NCI-H1436 treated with DMSO at 0.1 percent for 48 hours (cell line): Measurements from ENCODE around the gene FANCE.

Source experiments
- DNase-seq: peaks from one replicate; lab custom pipeline; 2025; lab: John Stamatoyannopoulos, UW

The FANCE gene

GRCh38 chr6:35452183-35453090 is at the start of gene FANCE:
TSS of gene FANCE (plus strand) at chr6:35452338. CDS start at chr6:35452546, 208 bp downstream.
- DNase-seq, result peak; percentile 58

GRCh38 chr6:35402856-35403191 is 49.3 kb upstream of the FANCE start:
- DNase-seq, result no peak

GRCh38 chr6:35403544-35404442 is 48.3 kb upstream of the FANCE start:
- no peak for DNase-seq

- DNase-seq, result no peak
These were observed 45.2 kb upstream of the FANCE start for GRCh38 chr6:35406711-35407485.

GRCh38 chr6:35409245-35409644 is 42.9 kb upstream of the FANCE start:
- DNase-seq, result no peak

- no peak for DNase-seq
These were observed 42.0 kb upstream of the FANCE start for GRCh38 chr6:35410131-35410530.

GRCh38 chr6:35411066-35411465 is 41.1 kb upstream of the FANCE start:
- DNase-seq, result no peak

- DNase-seq, result no peak
These were observed 40.0 kb upstream of the FANCE start for GRCh38 chr6:35412102-35412501.

GRCh38 chr6:35413911-35414310 is 38.2 kb upstream of the FANCE start:
- DNase-seq, result no peak

- peak; percentile 7 for DNase-seq
These were observed 36.9 kb upstream of the FANCE start for GRCh38 chr6:35415065-35415891.

- DNase-seq, result no peak
These were observed 34.0 kb upstream of the FANCE start for GRCh38 chr6:35417979-35418661.

- no peak for DNase-seq
These were observed 32.7 kb upstream of the FANCE start for GRCh38 chr6:35419417-35419816.

- no peak for DNase-seq
These were observed 32.2 kb upstream of the FANCE start for GRCh38 chr6:35419961-35420360.

GRCh38 chr6:35425284-35425683 is 26.9 kb upstream of the FANCE start:
- no peak for DNase-seq

- DNase-seq, result no peak
These were observed 26.1 kb upstream of the FANCE start for GRCh38 chr6:35426074-35426473.

- no peak for DNase-seq
These were observed 24.7 kb upstream of the FANCE start for GRCh38 chr6:35427435-35427834.

GRCh38 chr6:35427851-35428321 is 24.3 kb upstream of the FANCE start:
- no peak for DNase-seq

- DNase-seq, result no peak
These were observed 23.6 kb upstream of the FANCE start for GRCh38 chr6:35428421-35429149.

- DNase-seq, result no peak
These were observed 22.7 kb upstream of the FANCE start for GRCh38 chr6:35429463-35429862.

- DNase-seq, result no peak
These were observed 19.8 kb upstream of the FANCE start for GRCh38 chr6:35432291-35432690.
